Stomach (tissue), 19 donors: ENCODE measurements around the gene CDK13. TPM values are rescaled to one million over a fixed set of nuclear protein-coding genes. Genes with fewer than 3 reads are reported as not detected.
A peak's percentile ranks its signal among the peaks of the same experiment; 100 is the strongest.

Experiments
- DNase-seq, 2 donors: peaks; one replicate each; pipeline versions ENCODE4 v3.0.0 to v3.0.0-alpha.2; 2013 to 2019
- H3K27ac ChIP-seq, 5 donors: fragments of 200-600 bp in 4 of 5; sonication (generic) in 4 of 5; one replicate each; pipeline ENCODE4 v1.5.1; 2013 to 2019; ENCODE audit warnings: mild to moderate bottlenecking in 1 of 5, moderate library complexity in 1 of 5
- H3K27me3 ChIP-seq, 3 donors: fragments of 200-600 bp; sonication (generic); one replicate each; pipeline ENCODE4 v1.5.1; 2017 to 2019; ENCODE audit warnings: mixed run types in 1 of 3
- H3K36me3 ChIP-seq, 4 donors: fragments of 200-600 bp; sonication (generic); 1 replicate in 3 of 4; 2 replicates in 1 of 4; pipeline ENCODE4 v1.5.1; 2016 to 2019
- H3K4me1 ChIP-seq, 4 donors: fragments of 200-600 bp; sonication (generic); one replicate each; pipeline ENCODE4 v1.5.1; 2016 to 2019
- H3K4me3 ChIP-seq, 4 donors: fragments of 200-600 bp; sonication (generic) in 3 of 4; one replicate each; pipeline ENCODE4 v1.5.1; 2016 to 2019; ENCODE audit warnings: mild to moderate bottlenecking in 1 of 4
- H3K9me3 ChIP-seq, 4 donors: fragments of 200-600 bp; sonication (generic); one replicate each; pipeline ENCODE4 v1.5.1; 2016 to 2019
- EP300 ChIP-seq: sonication (generic); formaldehyde crosslinking; IDR thresholded peaks from one replicate; pipeline ENCODE4 v1.6.1; 2017; ENCODE audit warnings: antibody characterized with exemption
- POLR2A ChIP-seq, 4 donors: fragments of 450-650 bp; IDR thresholded peaks; one replicate each; pipeline ENCODE4 v1.6.1; 2016; ENCODE audit warnings: antibody characterized with exemption in 4 of 4, control low read depth in 2 of 4, mild to moderate bottlenecking in 1 of 4, moderate library complexity in 1 of 4
- POLR2AphosphoS5 ChIP-seq, 3 donors: sonication (generic); formaldehyde crosslinking; IDR thresholded peaks; one replicate each; pipeline ENCODE4 v1.6.1; 2016; ENCODE audit warnings: antibody characterized with exemption in 3 of 3
- WGBS, 5 donors: extraction: QIAGEN DNeasy Blood & Tissue Kit in 3 of 5; methylation state at CpG; one replicate each; pipeline versions ENCODE4 v1.1.5 to v1.1.7; 2013 to 2018; 5-methylcytosine and 5-hydroxymethylcytosine counted together
- intact Hi-C: fragments of 100-400 bp; cut with DNase I; formaldehyde crosslinking; loops from one replicate; pipeline ENCODE4 v1.15.1; 2023; ENCODE audit warnings: low total_unique reads
- long read RNA-seq, 10 donors: transcript quantifications; one replicate each; lab custom pipeline, GENCODE V29; 2026
- polyA plus RNA-seq, 3 donors: library from polyadenylated mRNA; stranded (reverse); fragments of 200-250 nt; gene quantifications; one replicate each; pipeline ENCODE4 v1.2.3, GENCODE V29; 2013
- total RNA-seq, 5 donors: library from RNA; depleted of rRNA; stranded (reverse); fragments of >200 nt; gene quantifications; one replicate each; pipeline versions ENCODE4 v1.1.0 to v1.2.3, GENCODE V29; 2014 to 2016
- TF ChIP-seq, protein P1 (sequence below), 7 experiments: fragments of 450-650 bp in 4 of 7; fragments of 200-600 bp in 3 of 7; sonication (generic) in 3 of 7; IDR thresholded peaks; one replicate each; pipeline ENCODE4 v1.5.1; 2016 to 2019; ENCODE audit warnings: antibody characterized with exemption in 7 of 7, control low read depth in 2 of 7, mild to moderate bottlenecking in 1 of 7
- donor health status: healthy with polysubstance abuse.
- donor health status: Bipolar disorder and iron deficiency.
- donor health status: healthy.

Gene CDK13
- total RNA-seq = 100 to 1,000 TPM in 2 of 5 donors, 10 to 100 TPM in 3; 43.7 to 140 (median 98.2) TPM
- 10 to 100 TPM in 1 of 3 donors, 1 to 10 TPM in 2; 7.0 to 15.1 (median 8.0) TPM for polyA plus RNA-seq
- long read RNA-seq, donor 1 = 0 reads
- long read RNA-seq, donor 2, partial matches to known transcripts = 0 of 1 reads
- long read RNA-seq, donor 2, other reads (novel, unspliced or antisense) = 0 of 1 reads
- long read RNA-seq, donor 3, full-length matches to known transcripts = 2 of 12 reads
- long read RNA-seq, donor 3, partial matches to known transcripts = 10 of 12 reads
- long read RNA-seq, donor 3, other reads (novel, unspliced or antisense) = 0 of 12 reads
- long read RNA-seq, donor 4 = 0 reads
- long read RNA-seq, donor 5, full-length matches to known transcripts = 9 of 9 reads
- long read RNA-seq, donor 5, partial matches to known transcripts = 0 of 9 reads
- long read RNA-seq, donor 5, other reads (novel, unspliced or antisense) = 0 of 9 reads
- long read RNA-seq, donor 6, full-length matches to known transcripts = 9 of 15 reads
- long read RNA-seq, donor 6, partial matches to known transcripts = 6 of 15 reads
- long read RNA-seq, donor 6, other reads (novel, unspliced or antisense) = 0 of 15 reads
- long read RNA-seq, donor 7, partial matches to known transcripts = 7 of 10 reads
- long read RNA-seq, donor 7, other reads (novel, unspliced or antisense) = 0 of 10 reads
- long read RNA-seq, donor 8, full-length matches to known transcripts = 6 of 6 reads
- long read RNA-seq, donor 8, partial matches to known transcripts = 0 of 6 reads
- long read RNA-seq, donor 8, other reads (novel, unspliced or antisense) = 0 of 6 reads
- long read RNA-seq, donor 9, partial matches to known transcripts = 0 of 6 reads
- long read RNA-seq, donor 9, other reads (novel, unspliced or antisense) = 0 of 6 reads
- long read RNA-seq, donor 10 = 0 reads

DNA sequence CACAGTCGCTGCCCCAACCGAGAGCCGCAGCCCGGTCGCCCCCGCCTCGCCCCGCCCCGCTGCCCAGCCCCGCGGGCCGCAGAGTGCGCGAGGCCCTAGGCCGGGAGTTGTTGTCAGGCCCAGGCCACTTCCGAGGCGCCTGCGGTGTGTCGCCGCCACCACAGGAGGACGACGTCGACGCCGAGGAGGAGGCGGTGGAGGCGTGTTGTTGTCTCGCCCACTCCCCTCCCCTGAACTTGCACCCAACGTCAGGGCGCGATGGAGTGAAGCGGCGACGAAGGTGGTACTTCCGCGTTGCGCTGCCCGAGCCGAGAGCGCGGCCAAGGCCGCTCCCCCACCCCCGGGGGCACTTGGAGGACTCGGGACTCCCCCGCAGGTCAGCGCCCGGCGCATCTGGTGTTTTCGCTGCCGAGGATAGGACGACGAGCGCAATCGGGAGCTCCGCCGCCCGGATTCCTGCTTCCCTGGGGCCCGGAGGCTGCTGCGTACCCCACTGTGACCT lies at the start of gene CDK13:
Gene CDK13 (plus strand): TSS at position 286 of the 502 bp plus-strand sequence. CDS start 386 bp downstream, outside the sequence.
- peak within 1 kb of the TSS; percentile 95 to 100 (median 99) for H3K27ac ChIP-seq
- intact Hi-C loops = loop anchor here (5.0 to 10.0 kb wide), 2 partner anchors 102 to 185 kb away; partner anchors contain the start of genes MPLKIP and SUGCT
- H3K36me3 ChIP-seq = no peaks in the 10 kb centered on the region
- peaks cover 25 to 41% (median 35%) of the 10 kb centered on the region in 4 donors for H3K4me1 ChIP-seq
- peak; percentile 77 to 94 for DNase-seq
- TF ChIP-seq POLR2AphosphoS5 (IDR thresholded peaks at IDR 0.05) = peak in 2 of 3 donors; percentile 74 to 79
- no peak for TF ChIP-seq EP300
- WGBS, 5 donors = 0 to 2% (median 0%) methylated on average over 1 to 59 of the region's 59 CpGs; no CpG with 5 or more reads in 1 of the 5 donors
- H3K9me3 ChIP-seq = no peaks in the 10 kb centered on the region
- no peaks in the 10 kb centered on the region for H3K27me3 ChIP-seq
- peak within 1 kb of the TSS; percentile 78 to 98 (median 92) for H3K4me3 ChIP-seq

DNA sequence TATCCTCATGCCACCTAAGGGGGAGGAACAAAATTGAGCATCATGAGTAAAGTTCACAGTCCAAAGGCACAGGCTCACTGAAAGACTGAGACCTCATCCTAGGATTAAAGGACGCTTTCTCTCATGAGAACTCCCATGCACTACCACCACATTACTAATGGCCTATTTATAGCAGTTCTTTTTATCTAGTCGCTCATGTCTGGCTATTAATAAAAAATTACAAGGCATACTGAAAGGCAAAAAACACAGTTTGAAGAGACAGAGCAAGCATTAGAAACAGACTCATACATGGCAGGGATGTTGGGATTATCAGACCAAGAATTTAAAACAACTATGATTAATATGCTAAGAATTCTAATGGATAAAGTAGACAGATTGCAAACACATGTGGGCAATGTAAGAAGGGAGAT lies 46.0 kb upstream of the CDK13 start:
- H3K4me3 ChIP-seq = no peak overlapping the region
- H3K4me1 ChIP-seq = no peaks in the 10 kb centered on the region
- H3K9me3 ChIP-seq = no peaks in the 10 kb centered on the region
- 88 to 97% (median 88%) methylated on average over 2 of the region's 2 CpGs for WGBS, 5 donors
- no peak for DNase-seq
- H3K27me3 ChIP-seq = no peaks in the 10 kb centered on the region
- TF ChIP-seq, protein P1, sequence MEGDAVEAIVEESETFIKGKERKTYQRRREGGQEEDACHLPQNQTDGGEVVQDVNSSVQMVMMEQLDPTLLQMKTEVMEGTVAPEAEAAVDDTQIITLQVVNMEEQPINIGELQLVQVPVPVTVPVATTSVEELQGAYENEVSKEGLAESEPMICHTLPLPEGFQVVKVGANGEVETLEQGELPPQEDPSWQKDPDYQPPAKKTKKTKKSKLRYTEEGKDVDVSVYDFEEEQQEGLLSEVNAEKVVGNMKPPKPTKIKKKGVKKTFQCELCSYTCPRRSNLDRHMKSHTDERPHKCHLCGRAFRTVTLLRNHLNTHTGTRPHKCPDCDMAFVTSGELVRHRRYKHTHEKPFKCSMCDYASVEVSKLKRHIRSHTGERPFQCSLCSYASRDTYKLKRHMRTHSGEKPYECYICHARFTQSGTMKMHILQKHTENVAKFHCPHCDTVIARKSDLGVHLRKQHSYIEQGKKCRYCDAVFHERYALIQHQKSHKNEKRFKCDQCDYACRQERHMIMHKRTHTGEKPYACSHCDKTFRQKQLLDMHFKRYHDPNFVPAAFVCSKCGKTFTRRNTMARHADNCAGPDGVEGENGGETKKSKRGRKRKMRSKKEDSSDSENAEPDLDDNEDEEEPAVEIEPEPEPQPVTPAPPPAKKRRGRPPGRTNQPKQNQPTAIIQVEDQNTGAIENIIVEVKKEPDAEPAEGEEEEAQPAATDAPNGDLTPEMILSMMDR (IDR thresholded peaks at IDR 0.05) = no peak
- TF ChIP-seq EP300 (no peak), POLR2A (IDR thresholded peaks at IDR 0.05) (no peak), POLR2AphosphoS5 (IDR thresholded peaks at IDR 0.05) (no peak)
- intact Hi-C loops = no loop called here
- H3K36me3 ChIP-seq = no peaks in the 10 kb centered on the region
- no peak overlapping the region for H3K27ac ChIP-seq

DNA sequence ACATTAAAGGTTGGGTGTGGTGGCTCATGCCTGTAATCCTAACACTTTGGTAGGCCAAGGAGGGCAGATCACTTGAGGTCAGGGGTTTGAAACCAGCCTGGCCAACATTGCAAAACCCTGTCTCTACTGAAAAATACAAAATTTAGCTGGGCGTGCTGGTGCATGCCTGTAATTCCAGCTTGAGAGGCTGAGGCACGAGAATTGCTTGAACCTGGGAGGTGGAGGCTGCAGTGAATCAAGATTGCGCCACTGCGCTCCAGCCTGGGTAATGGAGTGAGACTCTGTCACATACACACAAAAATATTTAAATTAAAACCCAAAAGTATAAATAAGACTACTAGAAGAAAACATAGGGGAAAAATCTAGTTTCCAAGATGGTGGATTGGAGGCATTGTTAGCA lies 41.9 kb upstream of the CDK13 start:
- 92 to 99% (median 97%) methylated on average over 4 of the region's 4 CpGs for WGBS, 5 donors
- no peak for DNase-seq

DNA sequence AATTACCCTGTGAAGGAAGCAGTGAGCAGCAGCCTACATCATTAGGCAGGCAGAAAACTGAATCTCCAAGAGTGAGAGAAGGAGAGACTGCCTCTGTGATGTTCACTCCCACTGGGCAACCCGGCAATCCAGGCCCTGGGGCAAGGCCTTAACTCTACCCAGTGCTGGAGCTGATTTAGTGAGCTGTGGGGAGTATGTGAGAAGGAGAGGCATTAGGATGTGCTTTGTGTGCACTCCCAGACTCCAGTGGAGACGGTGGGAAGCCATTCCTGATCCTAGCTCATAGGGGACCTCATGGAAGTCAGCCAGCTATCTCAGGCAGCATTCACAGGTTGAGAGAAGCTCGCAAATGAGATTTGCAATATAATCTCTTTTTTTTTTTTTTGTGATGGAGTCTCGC lies 41.1 kb upstream of the CDK13 start:
- no peaks in the 10 kb centered on the region for H3K4me1 ChIP-seq
- peaks cover 0 to 11% (median 4%) of the 10 kb centered on the region in 4 donors for H3K9me3 ChIP-seq
- TF ChIP-seq POLR2A (IDR thresholded peaks at IDR 0.05) (no peak), POLR2AphosphoS5 (IDR thresholded peaks at IDR 0.05) (no peak), EP300 (no peak)
- TF ChIP-seq, protein P1 (IDR thresholded peaks at IDR 0.05) = no peak
- H3K36me3 ChIP-seq = no peaks in the 10 kb centered on the region
- no peaks in the 10 kb centered on the region for H3K27me3 ChIP-seq
- 76 to 87% (median 80%) methylated on average over 4 of the region's 4 CpGs for WGBS, 5 donors
- no peak for DNase-seq
- H3K4me3 ChIP-seq = no peak overlapping the region
- no peak overlapping the region for H3K27ac ChIP-seq
- intact Hi-C loops = no loop called here

More for the DNA sequence above, 41.9 kb upstream of the CDK13 start:
- Histone ChIP-seq H3K4me3 (no peak overlapping the region), H3K27ac (no peak overlapping the region), H3K27me3 (no peaks in the 10 kb centered on the region), H3K4me1 (no peaks in the 10 kb centered on the region), H3K36me3 (no peaks in the 10 kb centered on the region), H3K9me3 (peaks cover 0 to 11% (median 4%) of the 10 kb centered on the region in 4 donors)
- TF ChIP-seq POLR2A (IDR thresholded peaks at IDR 0.05) (no peak), POLR2AphosphoS5 (IDR thresholded peaks at IDR 0.05) (no peak), EP300 (no peak)
- TF ChIP-seq, protein P1 (IDR thresholded peaks at IDR 0.05) = no peak
- intact Hi-C loops = no loop called here
